Measurements from ENCODE around the gene HNMT. TPM values are rescaled to one million over a fixed set of nuclear protein-coding genes. Genes with fewer than 3 reads are reported as not detected.

The HNMT gene
- total and polyA plus RNA-seq, 11 donors: 4.5 to 38.1 (median 10.2) TPM

DNA sequence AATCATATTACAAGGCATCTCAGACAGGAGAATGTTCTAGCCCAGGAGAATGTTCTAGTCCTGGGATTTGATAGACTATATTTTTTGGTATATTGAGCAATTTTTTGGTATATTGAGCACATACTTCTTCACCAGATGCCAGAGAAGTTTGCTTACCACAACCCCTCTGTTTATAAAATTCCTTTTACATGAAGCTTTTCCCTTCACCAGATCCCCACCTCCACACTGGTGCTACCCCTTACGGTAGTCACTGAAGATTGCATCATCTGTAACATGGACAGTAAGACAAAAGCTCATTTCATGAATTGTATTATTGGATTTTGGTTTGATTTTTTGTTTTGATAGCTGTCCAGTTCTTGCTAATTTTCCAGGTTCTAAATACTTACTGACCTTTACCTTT is 7.2 kb upstream of the HNMT start:
- intact Hi-C loops (cut with DNase I): loop anchor here in 1 of 10 donors (10.0 kb wide), 1 partner anchor 138 kb away; no protein-coding TSS in a partner anchor
- Histone ChIP-seq H3K4me1 (peaks cover 0 to 22% (median 0%) of the 10 kb centered on the region in 12 donors), H3K4me3 (no peak overlapping the region), H3K27me3 (no peaks in the 10 kb centered on the region), H3K27ac (no peak overlapping the region), H3K36me3 (no peaks in the 10 kb centered on the region), H3K9me3 (peaks cover 0 to 5% (median 0%) of the 10 kb centered on the region in 12 donors)
- DNase-seq (no peak), ATAC-seq (no peak)
- TF ChIP-seq, protein P1, sequence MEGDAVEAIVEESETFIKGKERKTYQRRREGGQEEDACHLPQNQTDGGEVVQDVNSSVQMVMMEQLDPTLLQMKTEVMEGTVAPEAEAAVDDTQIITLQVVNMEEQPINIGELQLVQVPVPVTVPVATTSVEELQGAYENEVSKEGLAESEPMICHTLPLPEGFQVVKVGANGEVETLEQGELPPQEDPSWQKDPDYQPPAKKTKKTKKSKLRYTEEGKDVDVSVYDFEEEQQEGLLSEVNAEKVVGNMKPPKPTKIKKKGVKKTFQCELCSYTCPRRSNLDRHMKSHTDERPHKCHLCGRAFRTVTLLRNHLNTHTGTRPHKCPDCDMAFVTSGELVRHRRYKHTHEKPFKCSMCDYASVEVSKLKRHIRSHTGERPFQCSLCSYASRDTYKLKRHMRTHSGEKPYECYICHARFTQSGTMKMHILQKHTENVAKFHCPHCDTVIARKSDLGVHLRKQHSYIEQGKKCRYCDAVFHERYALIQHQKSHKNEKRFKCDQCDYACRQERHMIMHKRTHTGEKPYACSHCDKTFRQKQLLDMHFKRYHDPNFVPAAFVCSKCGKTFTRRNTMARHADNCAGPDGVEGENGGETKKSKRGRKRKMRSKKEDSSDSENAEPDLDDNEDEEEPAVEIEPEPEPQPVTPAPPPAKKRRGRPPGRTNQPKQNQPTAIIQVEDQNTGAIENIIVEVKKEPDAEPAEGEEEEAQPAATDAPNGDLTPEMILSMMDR (IDR thresholded peaks at IDR 0.05): no peak
- no peak for TF ChIP-seq POLR2A (IDR thresholded peaks at IDR 0.05)
- WGBS, 4 donors: 76 to 86% (median 81%) methylated on average over 1 of the region's 1 CpG

DNA sequence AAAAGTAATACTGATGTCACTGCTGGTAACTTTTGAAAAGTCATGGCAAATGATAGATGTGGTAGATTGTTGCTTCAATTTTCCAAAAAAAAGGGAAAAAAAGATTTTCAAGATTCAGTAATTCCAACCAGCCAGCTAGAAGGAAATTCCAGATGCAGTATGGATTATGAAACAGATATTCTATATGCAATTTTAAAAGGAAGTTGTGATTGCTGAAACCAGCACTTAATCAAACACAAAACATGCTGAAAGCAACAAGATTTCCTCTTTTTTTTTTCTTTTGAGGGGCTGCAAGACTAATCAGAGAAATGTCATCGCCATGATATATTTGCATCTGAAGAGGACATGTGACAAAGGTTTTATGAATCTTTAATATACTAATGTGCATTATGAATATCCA is 5.1 kb upstream of the HNMT start:
- TF ChIP-seq, protein P1 (IDR thresholded peaks at IDR 0.05): no peak
- no peak for TF ChIP-seq POLR2A (IDR thresholded peaks at IDR 0.05)
- no peaks in the 10 kb centered on the region for H3K36me3 ChIP-seq
- peaks cover 0 to 5% (median 0%) of the 10 kb centered on the region in 12 donors for H3K9me3 ChIP-seq
- WGBS, 4 donors: 70 to 83% (median 79%) methylated on average over 1 of the region's 1 CpG
- H3K4me1 ChIP-seq: peaks cover 0 to 39% (median 7%) of the 10 kb centered on the region in 12 donors
- intact Hi-C loops (cut with DNase I): loop anchor here in 1 of 10 donors (10.0 kb wide), 1 partner anchor 136 kb away; no protein-coding TSS in a partner anchor
- H3K27me3 ChIP-seq: no peaks in the 10 kb centered on the region
- no peak overlapping the region for H3K4me3 ChIP-seq
- H3K27ac ChIP-seq: peak overlapping the region in 1 of 12 donors; percentile 85
- ATAC-seq: no peak
- no peak for DNase-seq

DNA sequence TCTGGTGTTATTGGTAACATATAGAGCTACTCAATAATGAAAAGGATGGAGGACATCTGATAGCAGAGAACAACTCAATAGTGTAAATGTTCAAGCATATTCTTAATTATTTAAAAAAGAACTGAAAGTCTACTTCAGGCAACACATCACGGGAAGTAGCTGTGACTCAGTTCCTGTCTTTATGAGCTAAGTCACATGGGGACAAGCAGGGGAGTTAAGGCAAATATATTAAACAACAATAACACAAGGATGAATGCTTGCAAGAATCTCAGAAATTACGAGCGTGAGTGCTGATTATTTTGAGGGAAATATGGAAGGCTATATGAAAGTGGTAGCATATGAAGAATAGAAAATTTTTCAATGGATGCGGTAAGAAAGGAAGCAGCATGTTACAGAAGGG is 4.0 kb upstream of the HNMT start:
- H3K36me3 ChIP-seq: no peaks in the 10 kb centered on the region
- no peaks in the 10 kb centered on the region for H3K27me3 ChIP-seq
- intact Hi-C loops (cut with DNase I): loop anchor here in 2 of 10 donors (5.0 to 10.0 kb wide), 2 partner anchors 542 to 545 kb away; partner anchors contain the start of gene SPOPL (in 2 of the 2)
- H3K9me3 ChIP-seq: peaks cover 0 to 5% (median 0%) of the 10 kb centered on the region in 12 donors
- H3K4me1 ChIP-seq: peaks cover 0 to 39% (median 7%) of the 10 kb centered on the region in 12 donors
- H3K27ac ChIP-seq: peak overlapping the region in 1 of 12 donors; percentile 85
- ATAC-seq (no peak), DNase-seq (no peak)
- 77 to 86% (median 80%) methylated on average over 4 of the region's 4 CpGs for WGBS, 4 donors
- no peak overlapping the region for H3K4me3 ChIP-seq
- no peak for TF ChIP-seq POLR2A (IDR thresholded peaks at IDR 0.05)
- TF ChIP-seq, protein P1 (IDR thresholded peaks at IDR 0.05): no peak

DNA sequence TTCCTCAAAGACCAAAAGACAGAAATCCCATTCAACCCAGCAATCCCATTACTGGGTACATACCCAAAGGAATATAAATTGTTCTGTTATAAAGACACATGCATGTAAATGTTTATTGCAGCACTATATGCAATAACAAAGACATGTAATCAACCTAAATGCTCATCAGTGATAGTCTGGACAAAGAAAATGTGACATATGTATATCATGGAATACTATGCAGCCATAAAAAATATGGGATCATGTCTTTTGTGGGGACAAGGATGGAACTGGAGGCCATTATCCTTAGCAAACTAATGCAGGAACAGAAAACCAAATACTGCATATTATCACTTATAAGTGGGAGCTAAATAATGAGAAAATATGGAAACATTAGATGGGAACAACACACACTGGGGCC is 2.7 kb upstream of the HNMT start:
- no peaks in the 10 kb centered on the region for H3K36me3 ChIP-seq
- no peaks in the 10 kb centered on the region for H3K27me3 ChIP-seq
- no peak overlapping the region for H3K27ac ChIP-seq
- ATAC-seq (no peak), DNase-seq (no peak)
- no peak overlapping the region for H3K4me3 ChIP-seq
- TF ChIP-seq POLR2A (IDR thresholded peaks at IDR 0.05): no peak
- TF ChIP-seq, protein P1 (IDR thresholded peaks at IDR 0.05): no peak
- H3K4me1 ChIP-seq: peaks cover 0 to 40% (median 7%) of the 10 kb centered on the region in 12 donors
- intact Hi-C loops (cut with DNase I): loop anchor here in 2 of 10 donors (5.0 to 10.0 kb wide), 2 partner anchors 541 to 543 kb away; partner anchors contain the start of gene SPOPL (in 2 of the 2)
- H3K9me3 ChIP-seq: peaks cover 0 to 5% (median 0%) of the 10 kb centered on the region in 12 donors

Data from heart left ventricle (tissue), 16 donors.